ENCODE data around the gene ARFGAP1.

ARFGAP1 gene

GRCh38 chr20:63280371-63280770, 7.8 kb downstream of the ARFGAP1 start:
- DNase-seq (ENCODE audit: low spot score): no peak

- peak; percentile 76 for DNase-seq (ENCODE audit: low spot score)
Observed at GRCh38 chr20:63280929-63281545, 8.4 kb downstream of the ARFGAP1 start.

- no peak for DNase-seq (ENCODE audit: low spot score)
Observed at GRCh38 chr20:63281742-63282665, 9.4 kb downstream of the ARFGAP1 start.

- no peak for DNase-seq (ENCODE audit: low spot score)
Observed at GRCh38 chr20:63282946-63283345, 10.3 kb downstream of the ARFGAP1 start.

GRCh38 chr20:63283397-63284082, 10.9 kb downstream of the ARFGAP1 start:
- no peak for DNase-seq (ENCODE audit: low spot score)

- no peak for DNase-seq (ENCODE audit: low spot score)
Observed at GRCh38 chr20:63284083-63284440, 11.4 kb downstream of the ARFGAP1 start.

- DNase-seq (ENCODE audit: low spot score): no peak
Observed at GRCh38 chr20:63284544-63284949, 11.9 kb downstream of the ARFGAP1 start.

GRCh38 chr20:63284981-63285524, 12.4 kb downstream of the ARFGAP1 start:
- no peak for DNase-seq (ENCODE audit: low spot score)

GRCh38 chr20:63285636-63286615, 13.3 kb downstream of the ARFGAP1 start:
- no peak for DNase-seq (ENCODE audit: low spot score)

GRCh38 chr20:63286781-63287696, 14.4 kb downstream of the ARFGAP1 start:
- no peak for DNase-seq (ENCODE audit: low spot score)

GRCh38 chr20:63287697-63288580, 15.3 kb downstream of the ARFGAP1 start:
- DNase-seq (ENCODE audit: low spot score): no peak

GRCh38 chr20:63288581-63289251, 16.1 kb downstream of the ARFGAP1 start:
- DNase-seq (ENCODE audit: low spot score): no peak

- DNase-seq (ENCODE audit: low spot score): no peak
Observed at GRCh38 chr20:63289311-63290135, 16.9 kb downstream of the ARFGAP1 start.

- no peak for DNase-seq (ENCODE audit: low spot score)
Observed at GRCh38 chr20:63290136-63290676, 17.6 kb downstream of the ARFGAP1 start.

GRCh38 chr20:63290677-63291472, 18.3 kb downstream of the ARFGAP1 start:
- peak; percentile 88 for DNase-seq (ENCODE audit: low spot score)

GRCh38 chr20:63291811-63292210, 19.2 kb downstream of the ARFGAP1 start:
- no peak for DNase-seq (ENCODE audit: low spot score)

GRCh38 chr20:63292292-63292701, 19.7 kb downstream of the ARFGAP1 start:
- DNase-seq (ENCODE audit: low spot score): no peak
